Measurements from ENCODE around the gene ADCY4. TPM values are rescaled to one million over a fixed set of nuclear protein-coding genes. Genes with fewer than 3 reads are reported as not detected.
A peak's percentile ranks its signal among the peaks of the same experiment; 100 is the strongest.

The ADCY4 gene
- total RNA-seq, 1 experiment from 2014 or later = 0.17 TPM

- no peaks in the 10 kb centered on the region for H3K27me3 ChIP-seq (ENCODE audit: control insufficient read depth, insufficient read depth, low read length)
- no peak overlapping the region for H3K4me3 ChIP-seq (ENCODE audit: insufficient read depth, low read depth, low read length)
- peaks cover 8% of the 10 kb centered on the region for H3K36me3 ChIP-seq (replicated peaks; ENCODE audit: control insufficient read depth, insufficient read depth, low read length)
- DNase-seq = no peak
Measured at GRCh38 chr14:24292118-24292807, 42.6 kb downstream of the ADCY4 start.

GRCh38 chr14:24291446-24292117, 43.3 kb downstream of the ADCY4 start:
- Histone ChIP-seq H3K27me3 (ENCODE audit: control insufficient read depth, insufficient read depth, low read length) (no peaks in the 10 kb centered on the region), H3K4me3 (ENCODE audit: insufficient read depth, low read depth, low read length) (no peak overlapping the region), H3K36me3 (replicated peaks; ENCODE audit: control insufficient read depth, insufficient read depth, low read length) (peaks cover 8% of the 10 kb centered on the region)
- no peak for DNase-seq

DNA sequence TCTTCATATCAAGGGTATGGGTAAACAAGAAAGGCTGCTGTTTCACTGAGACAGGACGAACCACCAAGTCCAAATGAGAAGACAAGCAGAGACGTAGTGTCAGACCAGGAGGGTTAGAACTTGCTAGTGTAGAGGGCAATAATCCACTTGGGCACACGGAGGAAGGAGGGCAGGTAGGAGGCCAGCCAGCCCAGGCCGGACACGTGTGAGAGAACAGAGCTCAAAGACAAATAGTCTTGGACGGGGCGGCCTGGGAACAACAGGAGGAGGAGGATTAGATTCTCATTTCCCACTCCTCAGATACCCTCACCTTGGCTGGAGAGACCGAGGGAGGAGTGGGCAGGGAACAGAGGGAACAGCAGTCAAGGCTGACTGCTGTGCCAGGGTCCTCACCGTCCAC, 44.1 kb downstream of the ADCY4 start:
- Histone ChIP-seq H3K4me3 (ENCODE audit: insufficient read depth, low read depth, low read length) (no peak overlapping the region), H3K36me3 (replicated peaks; ENCODE audit: control insufficient read depth, insufficient read depth, low read length) (peaks cover 7% of the 10 kb centered on the region), H3K27me3 (ENCODE audit: control insufficient read depth, insufficient read depth, low read length) (no peaks in the 10 kb centered on the region)
- no peak for DNase-seq

GRCh38 chr14:24289649-24290280, 45.1 kb downstream of the ADCY4 start:
- no peak for DNase-seq
- Histone ChIP-seq H3K4me3 (ENCODE audit: insufficient read depth, low read depth, low read length) (no peak overlapping the region), H3K36me3 (replicated peaks; ENCODE audit: control insufficient read depth, insufficient read depth, low read length) (peaks cover 4% of the 10 kb centered on the region), H3K27me3 (ENCODE audit: control insufficient read depth, insufficient read depth, low read length) (no peaks in the 10 kb centered on the region)

- peaks cover 4% of the 10 kb centered on the region for H3K36me3 ChIP-seq (replicated peaks; ENCODE audit: control insufficient read depth, insufficient read depth, low read length)
Measured at GRCh38 chr14:24286996-24287395, 47.9 kb downstream of the ADCY4 start.

DNA sequence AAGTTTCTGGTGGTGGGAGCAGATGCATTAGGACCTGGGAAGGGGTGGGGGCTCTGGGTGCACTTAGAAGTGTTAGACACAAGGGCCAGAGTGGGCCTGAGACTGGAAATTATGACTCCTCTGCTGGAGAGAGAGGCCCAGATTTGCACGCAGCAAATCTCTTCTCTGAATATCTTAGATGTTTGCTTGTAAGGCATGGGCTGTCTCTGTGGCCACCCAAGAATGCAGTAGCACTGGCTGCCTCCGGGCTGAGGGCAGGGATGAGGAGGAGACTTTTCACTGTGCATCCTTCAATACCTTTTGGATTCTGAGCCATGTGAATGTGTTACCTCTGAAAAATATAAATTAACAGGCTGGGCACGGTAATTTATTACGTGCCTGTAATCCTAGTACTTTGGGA, 49.5 kb downstream of the ADCY4 start:
- DNase-seq = no peak
- Histone ChIP-seq H3K4me3 (ENCODE audit: insufficient read depth, low read depth, low read length) (no peak overlapping the region), H3K36me3 (replicated peaks; ENCODE audit: control insufficient read depth, insufficient read depth, low read length) (peaks cover 4% of the 10 kb centered on the region), H3K27me3 (ENCODE audit: control insufficient read depth, insufficient read depth, low read length) (no peaks in the 10 kb centered on the region)

More at GRCh38 chr14:24286996-24287395, 47.9 kb downstream of the ADCY4 start:
- DNase-seq = no peak
- H3K4me3 ChIP-seq (ENCODE audit: insufficient read depth, low read depth, low read length) = no peak overlapping the region
- H3K27me3 ChIP-seq (ENCODE audit: control insufficient read depth, insufficient read depth, low read length) = no peaks in the 10 kb centered on the region

- Histone ChIP-seq H3K36me3 (replicated peaks; ENCODE audit: control insufficient read depth, insufficient read depth, low read length) (peaks cover 2% of the 10 kb centered on the region; the same call in 1 of the 2 replicates), H3K4me3 (ENCODE audit: insufficient read depth, low read depth, low read length) (no peak overlapping the region), H3K27me3 (ENCODE audit: control insufficient read depth, insufficient read depth, low read length) (no peaks in the 10 kb centered on the region)
- no peak for DNase-seq
Measured at GRCh38 chr14:24284501-24285035, 50.3 kb downstream of the ADCY4 start.

DNA sequence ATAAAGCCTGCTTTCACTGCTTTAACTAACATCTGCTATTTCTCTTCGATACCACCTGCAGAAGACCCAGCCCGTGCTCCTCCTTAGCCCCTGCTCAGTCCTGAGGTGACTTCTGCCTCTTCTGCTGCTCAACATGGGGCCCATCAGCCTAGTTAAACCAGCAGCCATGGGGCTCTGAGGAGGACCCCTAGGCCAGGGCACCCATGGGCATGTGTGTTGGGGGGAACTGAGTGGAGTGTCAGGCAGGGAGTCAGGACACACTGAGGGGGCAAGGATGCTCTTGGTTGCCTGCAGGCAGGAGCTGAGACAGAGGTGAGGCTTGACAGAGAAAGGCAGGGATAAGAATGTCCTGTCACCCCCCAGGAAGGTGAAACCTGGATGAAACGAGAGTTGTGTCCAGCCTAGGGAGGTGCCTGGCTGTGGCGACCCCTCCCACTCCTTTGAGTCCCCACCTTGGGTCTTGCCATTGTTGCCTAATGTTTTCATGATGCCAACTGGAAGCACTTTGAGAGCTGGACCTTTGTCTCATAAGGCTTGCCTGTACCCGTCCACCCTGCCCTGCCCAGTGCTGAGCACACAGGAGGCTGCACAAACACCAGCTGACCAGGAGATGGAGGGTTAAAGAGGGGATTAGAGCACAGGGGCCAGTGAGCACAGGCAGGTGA, 50.9 kb downstream of the ADCY4 start:
- Histone ChIP-seq H3K36me3 (replicated peaks; ENCODE audit: control insufficient read depth, insufficient read depth, low read length) (no peaks in the 10 kb centered on the region), H3K4me3 (ENCODE audit: insufficient read depth, low read depth, low read length) (no peak overlapping the region), H3K27me3 (ENCODE audit: control insufficient read depth, insufficient read depth, low read length) (no peaks in the 10 kb centered on the region)
- no peak for DNase-seq

DNA sequence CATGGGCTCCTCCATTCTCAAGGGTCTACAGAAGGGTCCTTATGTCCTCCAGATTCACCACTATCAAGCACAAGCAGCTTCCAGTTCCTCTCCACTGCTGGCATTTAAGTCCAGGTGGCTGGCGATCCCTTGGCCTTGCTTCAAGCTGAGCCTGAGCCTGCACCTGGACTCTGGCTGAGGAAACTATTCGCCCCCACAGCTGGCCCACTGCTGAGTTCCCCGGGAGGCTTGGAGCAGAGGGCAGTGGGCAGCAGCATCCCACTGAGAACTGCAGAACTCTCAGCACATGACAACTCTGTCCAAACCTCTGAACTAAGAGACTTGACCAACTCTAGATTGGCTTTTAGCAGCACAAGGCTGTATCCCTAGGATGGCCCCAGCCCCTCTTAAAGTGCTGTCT, 52.1 kb downstream of the ADCY4 start:
- H3K36me3 ChIP-seq (replicated peaks; ENCODE audit: control insufficient read depth, insufficient read depth, low read length) = no peaks in the 10 kb centered on the region
- H3K27me3 ChIP-seq (ENCODE audit: control insufficient read depth, insufficient read depth, low read length) = no peaks in the 10 kb centered on the region
- no peak for DNase-seq
- H3K4me3 ChIP-seq (ENCODE audit: insufficient read depth, low read depth, low read length) = no peak overlapping the region

DNA sequence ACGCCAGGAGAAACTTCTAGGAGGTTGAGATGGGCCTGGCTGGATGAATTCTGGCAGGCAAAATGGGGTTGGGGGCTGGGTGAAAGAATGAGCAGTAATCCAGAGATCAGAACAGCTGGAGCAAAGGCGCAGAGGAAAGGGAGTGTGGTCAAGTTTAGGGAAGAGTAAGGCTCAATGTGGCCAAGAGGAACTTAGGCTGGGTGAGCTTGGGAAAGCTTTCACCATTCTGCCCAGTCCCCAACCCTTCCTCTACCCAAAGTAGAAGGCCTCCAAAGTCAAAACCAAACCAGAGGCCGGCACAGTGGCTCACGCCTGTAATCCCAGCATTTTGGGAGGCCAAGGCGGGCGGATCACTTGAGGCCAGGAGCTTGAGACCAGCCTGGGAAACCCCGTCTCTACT, 53.2 kb downstream of the ADCY4 start:
- DNase-seq = no peak
- Histone ChIP-seq H3K36me3 (replicated peaks; ENCODE audit: control insufficient read depth, insufficient read depth, low read length) (no peaks in the 10 kb centered on the region), H3K27me3 (ENCODE audit: control insufficient read depth, insufficient read depth, low read length) (no peaks in the 10 kb centered on the region), H3K4me3 (ENCODE audit: insufficient read depth, low read depth, low read length) (no peak overlapping the region)

DNA sequence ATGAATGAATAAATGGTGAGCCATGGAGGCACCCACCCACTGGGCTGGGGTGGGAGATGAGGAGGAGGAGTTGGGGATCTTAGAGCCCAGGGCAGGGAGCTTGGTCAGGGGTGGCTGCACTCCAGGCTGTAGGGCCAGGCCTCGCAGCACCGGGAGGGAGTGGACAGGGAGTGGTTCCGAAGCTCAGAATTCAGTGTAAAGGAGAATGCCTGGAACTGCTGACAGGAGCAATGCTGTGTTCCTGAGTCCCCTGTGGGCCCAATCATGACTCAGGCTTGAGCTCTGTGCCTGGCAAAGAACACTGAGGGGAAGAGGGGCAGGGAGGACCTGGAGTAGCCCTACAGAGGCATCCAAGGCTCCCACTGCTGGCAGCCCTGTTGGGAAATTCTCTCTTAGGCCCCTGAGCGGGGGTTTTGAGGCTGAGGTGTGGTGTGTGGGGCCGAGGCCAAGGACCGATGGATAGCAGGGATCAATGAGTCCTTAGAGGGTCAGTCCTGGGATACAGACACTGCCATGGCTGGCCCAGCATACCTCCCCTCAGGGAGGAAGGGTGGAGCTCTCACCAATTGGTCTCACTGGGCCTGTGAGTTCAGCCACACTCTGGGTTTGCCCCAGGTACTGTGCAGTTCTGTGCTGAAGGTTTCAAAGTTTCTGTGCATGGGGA, 53.9 kb downstream of the ADCY4 start:
- Histone ChIP-seq H3K27me3 (ENCODE audit: control insufficient read depth, insufficient read depth, low read length) (no peaks in the 10 kb centered on the region), H3K4me3 (ENCODE audit: insufficient read depth, low read depth, low read length) (no peak overlapping the region), H3K36me3 (replicated peaks; ENCODE audit: control insufficient read depth, insufficient read depth, low read length) (no peaks in the 10 kb centered on the region)
- DNase-seq = no peak

DNA sequence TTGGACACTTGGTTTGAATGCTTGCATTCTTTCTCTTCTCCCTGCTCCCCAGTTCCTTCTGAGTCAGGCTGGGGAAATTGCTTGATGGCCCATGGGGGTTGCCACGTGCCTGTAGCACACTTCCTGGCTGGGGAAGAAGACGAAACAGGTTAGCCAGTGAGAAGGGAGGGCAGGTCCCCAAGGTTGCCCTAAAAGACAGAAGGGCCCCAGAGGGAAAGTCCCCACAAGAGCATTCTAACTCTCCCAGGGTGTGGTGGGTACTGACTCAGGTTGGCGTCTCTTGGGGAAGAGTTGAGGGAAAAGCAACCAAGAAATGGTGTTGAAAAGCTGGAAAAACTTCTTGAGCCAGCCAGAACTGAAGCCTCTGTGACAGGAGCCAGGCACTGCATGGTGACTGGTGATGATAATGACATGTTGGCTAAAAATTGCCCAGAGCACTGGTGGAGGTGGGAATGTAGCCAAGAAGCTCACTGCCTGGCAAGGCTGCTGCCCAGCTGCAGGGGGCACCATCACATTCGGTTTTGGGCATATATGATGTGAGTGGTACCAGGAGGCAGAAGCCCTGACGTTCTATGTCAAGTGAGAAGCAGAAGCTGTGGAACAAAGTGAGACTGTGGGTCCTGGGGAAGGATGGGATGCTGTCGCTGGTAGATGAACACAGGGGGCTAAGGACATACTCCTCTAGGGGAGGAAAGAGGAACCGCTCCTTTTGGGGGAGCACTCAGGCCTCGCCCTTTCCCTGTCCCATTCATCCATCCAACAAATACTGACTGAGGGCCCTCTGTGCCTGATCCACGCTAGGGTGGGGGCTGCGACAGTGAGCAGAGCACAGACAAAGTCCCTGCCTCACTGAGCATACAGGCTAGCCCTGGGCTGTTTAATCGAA, 55.3 kb downstream of the ADCY4 start:
- peak; percentile 38 for DNase-seq
- Histone ChIP-seq H3K27me3 (ENCODE audit: control insufficient read depth, insufficient read depth, low read length) (no peaks in the 10 kb centered on the region), H3K36me3 (replicated peaks; ENCODE audit: control insufficient read depth, insufficient read depth, low read length) (no peaks in the 10 kb centered on the region), H3K4me3 (ENCODE audit: insufficient read depth, low read depth, low read length) (no peak overlapping the region)

- Histone ChIP-seq H3K27me3 (ENCODE audit: control insufficient read depth, insufficient read depth, low read length) (no peaks in the 10 kb centered on the region), H3K36me3 (replicated peaks; ENCODE audit: control insufficient read depth, insufficient read depth, low read length) (no peaks in the 10 kb centered on the region), H3K4me3 (ENCODE audit: insufficient read depth, low read depth, low read length) (no peak overlapping the region)
- DNase-seq = no peak
Measured at GRCh38 chr14:24278424-24278823, 56.4 kb downstream of the ADCY4 start.
